TTC549 (cell line): ENCODE data around the gene PEX3.
"Not testable (repeated sequence)": the region's sequence is repeated elsewhere in the genome, so short reads cannot be mapped to it uniquely, and the experiment has no call there.

ENCODE experiments used
- FAIRE-seq: peaks from 2 replicates; lab custom pipeline; 2012; peaks lifted over from hg19 to GRCh38; lab: Jason Lieb, UNC

PEX3 gene

GRCh38 chr6:143507358-143508145 lies 56.9 kb downstream of the PEX3 start:
- no peak for FAIRE-seq

- not testable (repeated sequence) for FAIRE-seq
Observed at GRCh38 chr6:143510326-143510725, 59.7 kb downstream of the PEX3 start.

GRCh38 chr6:143510991-143511891 lies 60.6 kb downstream of the PEX3 start, which contains the start of gene FUCA2:
FUCA2 (minus strand) TSS chr6:143511720; CDS start chr6:143511634, 86 bp downstream.
- FAIRE-seq, result no peak

GRCh38 chr6:143513410-143513809 lies 62.8 kb downstream of the PEX3 start:
- no peak for FAIRE-seq

- no peak for FAIRE-seq
Observed at GRCh38 chr6:143515061-143515760, 64.6 kb downstream of the PEX3 start.

- no peak for FAIRE-seq
Observed at GRCh38 chr6:143515766-143516355, 65.3 kb downstream of the PEX3 start.

- no peak for FAIRE-seq
Observed at GRCh38 chr6:143516690-143517446, 66.3 kb downstream of the PEX3 start.

GRCh38 chr6:143517447-143517773 lies 66.8 kb downstream of the PEX3 start:
- FAIRE-seq, result no peak

- no peak for FAIRE-seq
Observed at GRCh38 chr6:143522039-143522600, 71.5 kb downstream of the PEX3 start.

GRCh38 chr6:143525356-143525755 lies 74.8 kb downstream of the PEX3 start:
- FAIRE-seq, result no peak

- FAIRE-seq, result no peak
Observed at GRCh38 chr6:143527677-143528076, 77.1 kb downstream of the PEX3 start.

GRCh38 chr6:143528164-143528811 lies 77.7 kb downstream of the PEX3 start:
- FAIRE-seq, result no peak

GRCh38 chr6:143529095-143529494 lies 78.5 kb downstream of the PEX3 start:
- peak; percentile 29 for FAIRE-seq

GRCh38 chr6:143531720-143532499 lies 81.3 kb downstream of the PEX3 start:
- FAIRE-seq, result no peak

GRCh38 chr6:143535189-143535614 lies 84.6 kb downstream of the PEX3 start:
- no peak for FAIRE-seq

- FAIRE-seq, result no peak
Observed at GRCh38 chr6:143536461-143536865, 85.9 kb downstream of the PEX3 start.

- no peak for FAIRE-seq
Observed at GRCh38 chr6:143536866-143537691, 86.5 kb downstream of the PEX3 start.

GRCh38 chr6:143538374-143538773 lies 87.8 kb downstream of the PEX3 start:
- no peak for FAIRE-seq

- FAIRE-seq, result no peak
Observed at GRCh38 chr6:143539106-143539505, 88.5 kb downstream of the PEX3 start.
